Erythroblast (primary cell): ENCODE data around the gene POU2F2.

ENCODE experiments used
- GATA1 ChIP-seq: IDR thresholded peaks from 2 replicates; pipeline ENCODE4 v1.6.1; 2011; ENCODE audit warnings: low read depth, mild to moderate bottlenecking, control low read depth, low read length, moderate library complexity
- POLR2A ChIP-seq: IDR thresholded peaks from 2 replicates; pipeline ENCODE4 v1.6.1; 2011; ENCODE audit warnings: mild to moderate bottlenecking, low read length

DNA sequence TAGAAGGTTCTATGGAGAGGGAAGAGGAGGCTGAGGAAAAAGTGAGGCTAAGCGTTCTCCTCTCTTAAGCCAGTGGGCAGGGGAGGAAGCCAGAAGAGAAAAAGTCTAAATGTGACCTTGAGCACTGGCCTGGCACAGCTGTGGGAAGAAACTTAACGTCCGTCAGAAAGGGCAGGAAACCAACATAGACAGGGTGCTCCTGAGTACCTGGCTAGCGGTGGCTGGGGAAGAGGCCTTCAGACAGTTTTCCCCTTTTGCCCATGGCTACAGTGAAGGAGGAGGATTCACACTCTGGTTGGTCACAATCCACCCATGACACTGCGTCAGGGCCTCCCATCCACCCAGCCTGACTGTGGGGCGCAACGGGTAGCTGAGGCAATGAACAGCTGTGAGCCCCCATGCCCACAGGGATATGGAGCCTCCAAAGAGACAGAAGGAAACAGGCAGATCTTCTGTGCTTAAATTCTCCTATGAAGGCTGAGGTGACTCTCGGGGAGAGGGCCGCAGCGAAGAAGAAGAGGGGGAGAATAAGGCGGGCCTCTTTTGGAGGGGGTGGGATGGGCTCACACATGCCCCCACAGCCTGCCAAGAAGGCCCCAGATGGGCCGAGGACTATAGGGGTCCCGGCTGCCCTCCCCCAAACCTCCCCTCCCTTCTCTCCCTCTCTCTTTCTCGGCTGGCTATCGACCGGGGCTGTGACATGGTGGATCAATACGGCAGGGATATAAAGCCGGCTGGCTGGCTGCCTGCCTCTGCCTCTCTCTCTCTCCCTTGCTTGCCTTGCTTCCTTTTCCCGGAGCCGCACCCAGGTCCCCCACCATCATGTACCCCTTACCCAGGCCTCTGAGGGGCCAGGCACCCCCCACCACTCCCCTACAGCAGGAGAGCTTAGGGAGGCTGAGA, 19.8 kb upstream of the POU2F2 start:
- TF ChIP-seq POLR2A (no peak), GATA1 (no peak)
